ENCODE data around the gene SHC3.

DNA sequence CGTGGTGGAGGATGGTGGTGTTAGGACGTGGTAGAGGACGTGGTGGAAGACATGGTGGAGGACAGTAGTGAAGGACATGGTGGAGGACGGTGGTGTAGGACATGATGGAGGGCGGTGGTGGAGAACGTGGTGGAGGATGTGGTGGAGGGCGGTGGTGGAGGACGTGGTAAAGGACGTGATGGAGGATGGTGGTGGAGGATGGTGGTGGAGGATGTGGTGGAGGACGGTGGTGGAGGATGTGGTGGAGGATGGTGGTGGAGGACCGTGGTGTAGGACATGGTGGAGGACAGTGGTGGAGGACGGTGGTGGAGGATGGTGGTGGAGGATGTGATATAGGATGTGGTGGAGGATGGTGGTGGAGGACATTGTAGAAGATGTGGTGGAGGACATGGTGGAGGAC, 119.7 kb downstream of the SHC3 start:
- TF ChIP-seq CTCF (conservative IDR thresholded peaks at IDR 0.05 in 1 of 2, IDR thresholded peaks at IDR 0.05 in 1 of 2; ENCODE audit: low read depth in 1 of 2, low read length in 2 of 2) = no peak
- TF ChIP-seq EZH2 (IDR thresholded peaks at IDR 0.05; ENCODE audit: low read length, missing control alignments) = no peak
